SU-DHL-6 (cell line): ENCODE data around the gene MICAL2.

Experiments
- EZH2phosphoT487 ChIP-seq: fragments of 200-600 bp; sonication (generic), shearing (Covaris generic); conservative IDR thresholded peaks from 2 replicates; pipeline ENCODE4 v1.6.1; 2018; ENCODE audit warnings: mild to moderate bottlenecking, antibody characterized with exemption, low read length, moderate library complexity, mixed read lengths
- TF ChIP-seq, protein P1 (sequence below): fragments of 200-600 bp; sonication (generic); IDR thresholded peaks from one replicate; pipeline ENCODE4 v1.5.1; 2017; ENCODE audit warnings: antibody characterized with exemption, mild to moderate bottlenecking, low read length, moderate library complexity; ENCODE audit not compliant: insufficient read depth, poor library complexity, severe bottlenecking

DNA sequence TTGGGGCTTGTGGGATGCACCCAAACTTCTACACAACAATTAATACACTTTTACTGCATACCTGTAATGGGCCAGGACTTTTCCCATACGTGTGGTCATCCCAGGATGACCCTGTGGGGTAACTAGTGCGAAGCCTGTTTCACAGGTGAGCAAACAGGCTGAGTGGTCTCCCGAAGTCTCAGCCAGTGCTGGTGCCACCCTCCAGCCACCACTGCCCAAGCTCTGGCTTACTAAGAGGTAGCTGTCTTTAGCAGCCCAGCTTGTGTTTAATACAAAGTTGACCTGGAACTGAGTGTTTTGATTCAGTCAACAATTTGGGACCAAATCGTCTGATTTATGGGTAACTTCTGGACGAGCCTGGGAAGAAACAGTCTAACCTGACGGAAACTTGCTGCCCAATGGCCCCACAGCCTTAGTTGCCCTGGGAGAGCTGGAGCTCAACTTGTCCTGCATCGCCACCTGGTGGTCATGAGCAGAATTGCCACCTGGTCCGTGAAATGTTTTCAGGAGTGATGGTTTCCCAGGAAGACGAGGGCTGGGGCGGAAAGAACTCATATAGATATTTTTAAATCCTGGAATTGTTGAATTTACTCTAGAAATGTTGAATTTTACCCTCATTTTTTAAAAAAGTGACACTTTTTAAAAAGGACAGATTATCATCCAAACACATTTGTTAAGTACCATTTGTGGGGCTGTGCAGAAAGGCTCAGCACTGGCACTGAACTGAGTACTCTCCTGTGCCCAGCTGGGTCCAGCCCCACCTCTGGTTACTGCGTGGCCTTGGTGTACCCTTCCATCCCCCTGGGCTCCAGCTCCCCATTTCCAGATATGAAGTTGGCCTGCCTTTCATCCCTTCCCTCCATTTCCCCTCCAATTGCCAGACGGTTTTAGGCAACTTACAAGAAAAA lies 171.4 kb downstream of the MICAL2 start:
- TF ChIP-seq, protein P1, sequence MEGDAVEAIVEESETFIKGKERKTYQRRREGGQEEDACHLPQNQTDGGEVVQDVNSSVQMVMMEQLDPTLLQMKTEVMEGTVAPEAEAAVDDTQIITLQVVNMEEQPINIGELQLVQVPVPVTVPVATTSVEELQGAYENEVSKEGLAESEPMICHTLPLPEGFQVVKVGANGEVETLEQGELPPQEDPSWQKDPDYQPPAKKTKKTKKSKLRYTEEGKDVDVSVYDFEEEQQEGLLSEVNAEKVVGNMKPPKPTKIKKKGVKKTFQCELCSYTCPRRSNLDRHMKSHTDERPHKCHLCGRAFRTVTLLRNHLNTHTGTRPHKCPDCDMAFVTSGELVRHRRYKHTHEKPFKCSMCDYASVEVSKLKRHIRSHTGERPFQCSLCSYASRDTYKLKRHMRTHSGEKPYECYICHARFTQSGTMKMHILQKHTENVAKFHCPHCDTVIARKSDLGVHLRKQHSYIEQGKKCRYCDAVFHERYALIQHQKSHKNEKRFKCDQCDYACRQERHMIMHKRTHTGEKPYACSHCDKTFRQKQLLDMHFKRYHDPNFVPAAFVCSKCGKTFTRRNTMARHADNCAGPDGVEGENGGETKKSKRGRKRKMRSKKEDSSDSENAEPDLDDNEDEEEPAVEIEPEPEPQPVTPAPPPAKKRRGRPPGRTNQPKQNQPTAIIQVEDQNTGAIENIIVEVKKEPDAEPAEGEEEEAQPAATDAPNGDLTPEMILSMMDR: peak; percentile 92
- no peak for TF ChIP-seq EZH2phosphoT487
